ENCODE results near the gene GPSM3.
"Not testable (repeated sequence)": the region's sequence is repeated elsewhere in the genome, so short reads cannot be mapped to it uniquely, and the experiment has no call there.

The GPSM3 gene

GRCh38 chr6:32149932-32150870, 42.2 kb downstream of the GPSM3 start:
- no peak for DNase-seq (ENCODE audit: low read depth)

- DNase-seq (ENCODE audit: low read depth) = no peak
Observed at GRCh38 chr6:32149092-32149755, 43.2 kb downstream of the GPSM3 start.

- no peak for DNase-seq (ENCODE audit: low read depth)
Observed at GRCh38 chr6:32148289-32149091, 44.0 kb downstream of the GPSM3 start.

- no peak for DNase-seq (ENCODE audit: low read depth)
Observed at GRCh38 chr6:32147401-32148132, 44.9 kb downstream of the GPSM3 start.

- no peak for DNase-seq (ENCODE audit: low read depth)
Observed at GRCh38 chr6:32146687-32147086, 45.8 kb downstream of the GPSM3 start.

- no peak for DNase-seq (ENCODE audit: low read depth)
Observed at GRCh38 chr6:32146287-32146686, 46.2 kb downstream of the GPSM3 start.

- not testable (repeated sequence) for DNase-seq (ENCODE audit: low read depth)
Observed at GRCh38 chr6:32144238-32144637, 48.2 kb downstream of the GPSM3 start.

Measured in stimulated activated CD8-positive, alpha-beta memory T cell treated with anti-CD3 and anti-CD28 coated beads, Interleukin-7, amount 100 ng/mL, for 24 hours (primary cell).